GM18519 (cell line): ENCODE results near the gene BICC1.

Source experiments
- ATAC-seq: cut with Tn5 transposase; IDR thresholded peaks from one replicate; pipeline ENCODE4 v1.9.1; 2021; ENCODE audit warnings: mild to moderate bottlenecking, moderate library complexity; ENCODE audit not compliant: unreplicated experiment, low FRiP score

The BICC1 gene

DNA sequence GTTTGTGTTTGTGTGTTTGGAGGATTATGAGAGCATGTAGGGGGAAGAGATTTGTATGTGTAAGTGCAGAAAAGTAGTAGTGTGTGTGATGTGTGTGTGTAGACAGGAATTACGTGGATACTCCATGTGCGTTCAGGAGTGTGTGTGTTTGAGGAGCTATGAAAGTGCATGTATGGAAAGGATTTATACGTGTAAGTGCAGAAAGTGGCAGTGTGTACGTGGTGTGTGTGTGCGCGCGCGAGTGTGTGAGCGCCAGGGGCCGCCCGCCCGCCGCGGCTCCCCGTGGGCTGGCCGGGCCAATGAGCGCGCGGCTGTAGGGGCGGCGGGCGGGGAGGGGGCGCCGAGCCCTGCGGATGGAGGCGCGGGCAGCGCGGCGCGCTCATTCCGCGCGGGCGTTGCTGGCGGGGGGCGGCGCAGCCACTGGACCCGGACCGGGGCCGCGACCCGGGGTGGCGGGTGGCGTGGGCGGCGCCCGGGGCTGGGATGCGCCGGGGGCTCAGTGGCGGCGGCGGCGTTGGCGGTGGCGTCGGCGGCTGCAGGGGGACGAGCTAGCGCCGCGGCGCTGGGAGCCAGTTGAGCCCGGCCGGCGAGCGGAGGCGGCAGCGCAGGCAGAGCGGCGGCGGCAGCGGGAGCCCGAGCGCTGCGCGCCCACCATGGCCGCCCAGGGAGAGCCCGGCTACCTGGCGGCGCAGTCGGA, at the start of gene BICC1:
TSS of gene BICC1 (plus strand) at position 382 of the 697 bp plus-strand sequence. CDS start at position 654, 272 bp downstream.
- ATAC-seq: no peak

DNA sequence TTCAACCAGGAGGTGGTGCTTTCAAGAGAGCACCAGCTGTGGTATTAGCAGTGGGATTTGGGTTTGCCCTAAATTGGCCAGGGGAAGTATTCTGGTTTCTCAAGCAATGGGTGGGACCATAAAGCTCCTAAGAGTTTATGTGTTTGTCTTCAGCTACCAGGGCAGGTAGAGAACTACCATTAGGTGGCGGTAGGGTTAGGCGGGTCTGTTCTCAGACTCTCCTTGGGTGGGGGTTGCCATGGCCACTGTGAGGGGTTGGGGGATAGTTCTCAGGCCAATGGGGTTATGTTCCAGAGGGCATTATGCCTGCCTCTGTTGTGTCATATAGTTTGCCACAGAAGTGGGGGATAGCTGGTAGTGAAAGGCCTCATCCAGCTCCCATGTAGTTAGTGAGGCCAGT, 47.7 kb upstream of the BICC1 start:
- ATAC-seq: no peak

- ATAC-seq: no peak
Measured at GRCh38 chr10:58465629-58466028, 47.0 kb upstream of the BICC1 start.

- no peak for ATAC-seq
Measured at GRCh38 chr10:58467931-58468635, 44.6 kb upstream of the BICC1 start.

GRCh38 chr10:58473976-58474375, 38.7 kb upstream of the BICC1 start:
- ATAC-seq: no peak

DNA sequence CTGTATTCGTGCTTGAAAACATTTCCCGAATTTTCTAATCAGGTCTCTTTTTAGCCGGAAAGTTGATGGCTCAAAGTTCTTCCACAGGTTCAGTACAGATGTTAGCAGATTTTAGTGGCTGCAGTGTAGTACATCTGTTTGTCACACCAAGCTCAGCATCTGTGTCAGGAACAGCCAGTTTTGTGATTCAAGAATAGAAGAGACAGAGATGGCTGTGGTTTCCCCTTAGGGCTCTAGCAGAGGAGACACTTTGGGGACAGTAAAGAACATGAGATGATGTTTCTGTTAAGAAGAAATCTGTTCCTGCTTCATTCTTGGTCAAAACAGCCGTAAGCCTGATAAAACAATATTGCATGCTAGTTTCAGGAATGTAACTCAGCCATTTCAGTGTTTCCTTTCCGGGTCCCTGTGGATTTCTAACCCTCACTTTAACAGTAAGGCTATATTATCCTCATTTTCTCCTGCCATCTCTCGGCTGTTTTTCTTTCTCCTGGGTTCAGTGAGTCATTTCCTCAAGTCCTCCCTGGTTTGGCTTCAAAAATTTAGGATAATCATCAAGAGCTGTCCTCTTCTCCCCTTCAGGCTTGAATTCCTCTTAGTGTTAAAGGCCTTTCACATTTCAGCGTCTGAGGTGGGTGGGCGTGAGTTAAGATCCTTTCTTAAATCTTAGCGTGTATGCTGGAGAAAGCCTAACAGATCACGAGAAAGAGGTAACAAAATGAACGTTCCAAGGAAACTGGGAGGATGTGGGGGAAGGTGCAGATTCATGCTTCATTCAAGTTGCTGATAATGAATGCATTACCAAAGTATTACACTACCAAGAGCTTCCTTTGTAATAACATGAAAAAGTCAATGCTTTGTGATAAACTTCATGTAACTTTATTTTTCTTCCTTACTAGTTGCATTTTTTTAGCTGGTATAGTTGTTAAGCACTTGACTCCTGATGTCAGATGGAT, 37.1 kb upstream of the BICC1 start:
- no peak for ATAC-seq

GRCh38 chr10:58477122-58477521, 35.5 kb upstream of the BICC1 start:
- no peak for ATAC-seq

GRCh38 chr10:58477902-58478301, 34.8 kb upstream of the BICC1 start:
- ATAC-seq: no peak

GRCh38 chr10:58479045-58479444, 33.6 kb upstream of the BICC1 start:
- no peak for ATAC-seq

DNA sequence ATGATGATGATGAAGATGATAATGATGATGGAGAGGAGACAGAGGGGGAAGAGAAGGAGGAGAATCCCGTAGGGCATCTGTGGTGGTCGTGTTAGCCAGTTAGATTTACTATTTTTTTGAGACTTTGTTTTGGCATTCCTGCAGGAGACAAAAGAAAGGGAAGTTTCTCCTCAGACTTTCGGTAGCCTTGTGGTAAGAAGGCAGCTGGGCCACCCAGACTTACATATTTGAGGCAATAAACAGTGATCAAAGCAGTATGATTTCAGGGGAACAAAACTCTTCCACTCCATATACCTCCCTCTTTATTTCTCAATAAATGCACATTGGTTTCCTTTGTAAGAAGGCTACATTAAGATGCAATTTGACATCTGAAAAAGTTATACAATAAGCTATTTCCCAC, 32.4 kb upstream of the BICC1 start:
- no peak for ATAC-seq

DNA sequence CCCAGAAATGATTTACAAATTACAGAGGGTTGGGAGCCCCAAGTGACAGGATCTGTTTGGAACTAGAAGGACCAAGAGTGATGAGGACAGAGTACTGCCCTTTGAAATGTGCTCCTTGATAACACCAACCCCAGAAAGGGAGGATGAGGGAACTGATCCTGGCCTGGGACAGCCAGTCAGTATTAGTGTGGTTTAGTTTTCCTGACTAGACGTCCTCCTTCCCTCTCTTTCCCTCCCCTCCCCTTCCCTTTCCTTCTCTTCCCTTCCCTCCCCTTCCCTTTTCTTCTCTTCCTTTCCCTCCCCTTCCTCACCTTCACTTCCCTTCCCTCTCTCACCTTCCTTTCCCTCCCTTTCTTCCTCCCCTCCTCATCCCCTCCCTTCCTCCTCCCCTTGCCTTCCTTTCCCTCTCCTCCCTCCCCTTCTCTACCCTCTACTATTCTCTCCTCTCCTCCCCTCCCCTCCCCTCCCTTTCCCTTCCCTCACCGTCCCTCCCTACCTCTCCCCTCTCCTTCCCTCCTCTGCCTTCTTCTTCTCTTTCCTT, 31.0 kb upstream of the BICC1 start:
- ATAC-seq: no peak

- no peak for ATAC-seq
Measured at GRCh38 chr10:58486821-58487220, 25.9 kb upstream of the BICC1 start.

GRCh38 chr10:58488921-58489320, 23.8 kb upstream of the BICC1 start:
- ATAC-seq: no peak

DNA sequence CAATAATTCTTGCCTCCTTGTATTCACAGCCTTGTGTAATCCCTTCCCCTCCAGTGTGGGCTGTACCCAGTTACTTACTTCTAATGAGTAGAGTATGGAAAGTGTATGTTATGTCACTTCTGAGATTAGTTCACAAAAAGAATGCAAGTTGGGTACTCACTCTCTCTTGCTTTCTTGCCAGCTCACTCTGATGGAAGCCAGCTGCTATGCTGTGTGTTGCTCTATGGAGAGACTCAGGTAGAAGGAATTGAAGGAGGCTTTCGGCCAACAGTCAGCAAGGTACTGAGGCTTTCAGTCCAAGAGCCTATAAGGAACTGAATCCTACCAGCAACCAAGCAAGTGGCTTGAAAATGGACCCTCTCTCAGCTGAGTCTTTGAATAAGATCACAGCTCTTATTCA, 9.7 kb upstream of the BICC1 start:
- no peak for ATAC-seq

- ATAC-seq: no peak
Measured at GRCh38 chr10:58508316-58508715, 4.4 kb upstream of the BICC1 start.

- no peak for ATAC-seq
Measured at GRCh38 chr10:58511765-58512490, 744 bp upstream of the BICC1 start.

- ATAC-seq: no peak
Measured at GRCh38 chr10:58513188-58514110, 777 bp downstream of the BICC1 start.

- no peak for ATAC-seq
Measured at GRCh38 chr10:58514111-58514770, 1.6 kb downstream of the BICC1 start.
